ENCODE measurements around the gene RBFOX2. TPM values are rescaled to one million over a fixed set of nuclear protein-coding genes. Genes with fewer than 3 reads are reported as not detected.

Gene RBFOX2
- polyA plus RNA-seq, 2 of the 4 experiments (the other 2 are of a cell fraction) = 30.3 to 77.7 TPM

- DNase-seq (ENCODE audit: low read depth in 1 of 2, low spot score in 1 of 2) (no peak), FAIRE-seq (no peak), ATAC-seq (no peak)
- Histone ChIP-seq H3K4me2 (no peak overlapping the region), H3K4me3 (no peak overlapping the region), H3K9me3 (0 out of 3 replicates have a peak, but pooled peaks cover 2% of the 10 kb centered on the region), H3K4me1 (peaks cover 16% of the 10 kb centered on the region; the same call in 2 of the 3 replicates), H3K27ac (no peak overlapping the region)
- ChIA-PET POLR2A (no interaction called here), CTCF (interaction anchor here (1.7 kb wide), 1 partner anchor 187 kb away, joined by 4 read pairs; no protein-coding TSS in a partner anchor)
- WGBS (ENCODE audit: missing lambda C conversion rate) = 100% methylated on average over 2 of the region's 2 CpGs
- no peak for TF ChIP-seq BCL3 (IDR thresholded peaks at IDR 0.05)
- TF ChIP-seq MAFK (IDR thresholded peaks at IDR 0.05; ENCODE audit: partially characterized antibody) = no peak
- no peak for TF ChIP-seq KDM1A (IDR thresholded peaks at IDR 0.05; ENCODE audit: low read depth)
- no peak for TF ChIP-seq NPAS2 (CRISPR knock-in tag; IDR thresholded peaks at IDR 0.05; ENCODE audit: borderline replicate concordance)
Observed at GRCh38 chr22:35879351-35879750, 149.3 kb downstream of the RBFOX2 start.

- Histone ChIP-seq H3K4me2 (no peak overlapping the region), H3K9me3 (0 out of 3 replicates have a peak, but pooled peaks cover 2% of the 10 kb centered on the region), H3K4me3 (no peak overlapping the region), H3K4me1 (peaks cover 4% of the 10 kb centered on the region; the same call in 1 of the 3 replicates), H3K27ac (no peak overlapping the region)
- ATAC-seq (no peak), FAIRE-seq (no peak), DNase-seq (ENCODE audit: low read depth in 1 of 2, low spot score in 1 of 2) (no peak)
- CTCF ChIA-PET = no interaction called here
- POLR2A ChIA-PET = no interaction called here
- WGBS (ENCODE audit: missing lambda C conversion rate) = 98% methylated on average over 3 of the region's 3 CpGs
- TF ChIP-seq FOSB (CRISPR knock-in tag; IDR thresholded peaks at IDR 0.05) = no peak
Observed at GRCh38 chr22:35873426-35873825, 155.2 kb downstream of the RBFOX2 start.

GRCh38 chr22:35872451-35872850, 156.2 kb downstream of the RBFOX2 start:
- ATAC-seq = no peak
- WGBS (ENCODE audit: missing lambda C conversion rate) = 93% methylated on average over 12 of the region's 13 CpGs
- ChIA-PET POLR2A (no interaction called here), CTCF (no interaction called here)
- Histone ChIP-seq H3K4me1 (peaks cover 4% of the 10 kb centered on the region; the same call in 1 of the 3 replicates), H3K9me3 (0 out of 3 replicates have a peak, but pooled peaks cover 2% of the 10 kb centered on the region), H3K4me2 (no peak overlapping the region), H3K27ac (no peak overlapping the region), H3K4me3 (no peak overlapping the region)
- DNase-seq (ENCODE audit: low read depth in 1 of 2, low spot score in 1 of 2) = no peak
- no peak for FAIRE-seq
- no peak for TF ChIP-seq NR3C1 (IDR thresholded peaks at IDR 0.05)
- no peak for TF ChIP-seq JUN (IDR thresholded peaks at IDR 0.05)

GRCh38 chr22:35870517-35871293, 157.9 kb downstream of the RBFOX2 start:
- FAIRE-seq (no peak), ATAC-seq (no peak), DNase-seq (ENCODE audit: low read depth in 1 of 2, low spot score in 1 of 2) (no peak)
- Histone ChIP-seq H3K4me3 (no peak overlapping the region), H3K4me2 (no peak overlapping the region), H3K27ac (no peak overlapping the region), H3K4me1 (peaks cover 4% of the 10 kb centered on the region; the same call in 1 of the 3 replicates), H3K9me3 (0 out of 3 replicates have a peak, but pooled peaks cover 2% of the 10 kb centered on the region)
- CTCF ChIA-PET = interaction anchor here (0.8 to 1.0 kb wide), 3 partner anchors 8 to 51 kb away, joined by 3 to 4 read pairs (median 3); no protein-coding TSS in a partner anchor
- POLR2A ChIA-PET = no interaction called here
- 74% methylated on average over 3 of the region's 3 CpGs for WGBS (ENCODE audit: missing lambda C conversion rate)
- TF ChIP-seq ELK1 (IDR thresholded peaks at IDR 0.05; ENCODE audit: low read depth, low read length) (no peak), RFX5 (IDR thresholded peaks at IDR 0.05) (no peak), PBX3 (IDR thresholded peaks at IDR 0.05) (no peak), HMGXB4 (CRISPR knock-in tag; IDR thresholded peaks at IDR 0.05; ENCODE audit: borderline replicate concordance) (no peak), ZNF302 (CRISPR knock-in tag; IDR thresholded peaks at IDR 0.05) (no peak), FOXS1 (CRISPR knock-in tag; IDR thresholded peaks at IDR 0.05) (no peak), POLR2A (IDR thresholded peaks at IDR 0.05; ENCODE audit: low read length) (no peak), FOSL2 (IDR thresholded peaks at IDR 0.05) (no peak), FOSL2 (CRISPR knock-in tag; IDR thresholded peaks at IDR 0.05) (no peak), NFE2L2 (conservative IDR thresholded peaks at IDR 0.05; ENCODE audit: low read length) (no peak), CTCF (IDR thresholded peaks at IDR 0.05) (no peak), SMC3 (IDR thresholded peaks at IDR 0.05) (no peak), KDM1A (IDR thresholded peaks at IDR 0.05; ENCODE audit: low read depth) (no peak), MAX (IDR thresholded peaks at IDR 0.05) (no peak)
